Measurements from ENCODE around the gene KCTD14.

DNA sequence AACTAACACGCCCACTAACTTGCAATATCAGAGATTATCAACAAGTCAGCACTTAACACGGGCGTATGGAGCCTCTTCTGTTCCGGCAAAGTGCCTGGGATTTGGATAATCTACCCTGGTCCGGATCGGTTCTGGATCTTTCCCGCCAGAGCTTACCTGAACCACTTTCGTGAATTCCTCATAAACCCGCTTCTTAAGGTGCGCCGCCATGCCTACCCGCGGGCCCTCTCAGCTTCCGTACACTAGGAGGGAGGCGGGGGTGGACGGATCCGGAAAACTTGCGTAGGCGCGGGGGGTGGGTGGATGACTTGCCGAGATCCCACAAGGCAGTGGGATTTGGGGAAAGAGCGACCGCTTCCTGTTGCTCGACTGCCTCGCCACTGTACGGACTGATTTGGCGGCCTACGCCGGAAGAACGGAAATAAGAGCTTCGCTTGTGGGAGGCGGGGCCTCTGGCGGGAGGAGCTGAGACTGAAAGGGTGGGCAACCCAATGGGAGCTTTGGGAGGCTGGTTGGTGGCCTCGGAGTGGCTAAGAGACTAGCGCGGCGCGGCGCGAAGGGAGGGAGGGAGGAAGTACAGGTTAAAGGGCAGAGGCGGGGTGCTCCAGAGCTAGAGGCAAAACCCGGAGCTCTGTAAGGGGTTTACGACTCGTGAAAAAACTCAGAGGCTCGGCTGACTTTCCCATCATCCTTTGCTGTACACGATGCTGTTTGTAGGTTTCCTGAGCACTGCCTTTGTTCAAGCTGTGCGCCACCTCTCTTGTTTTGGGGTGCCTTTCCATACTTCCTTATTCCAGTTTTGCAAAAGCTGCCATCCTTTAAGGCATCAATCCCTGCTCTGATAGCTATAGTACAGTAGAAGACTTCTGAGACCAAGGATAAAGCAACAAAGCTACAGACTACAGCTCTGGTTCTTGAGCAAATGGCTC, 28.4 kb downstream of the KCTD14 start, which contains the start of gene INTS4:
- TF ChIP-seq, protein P1, sequence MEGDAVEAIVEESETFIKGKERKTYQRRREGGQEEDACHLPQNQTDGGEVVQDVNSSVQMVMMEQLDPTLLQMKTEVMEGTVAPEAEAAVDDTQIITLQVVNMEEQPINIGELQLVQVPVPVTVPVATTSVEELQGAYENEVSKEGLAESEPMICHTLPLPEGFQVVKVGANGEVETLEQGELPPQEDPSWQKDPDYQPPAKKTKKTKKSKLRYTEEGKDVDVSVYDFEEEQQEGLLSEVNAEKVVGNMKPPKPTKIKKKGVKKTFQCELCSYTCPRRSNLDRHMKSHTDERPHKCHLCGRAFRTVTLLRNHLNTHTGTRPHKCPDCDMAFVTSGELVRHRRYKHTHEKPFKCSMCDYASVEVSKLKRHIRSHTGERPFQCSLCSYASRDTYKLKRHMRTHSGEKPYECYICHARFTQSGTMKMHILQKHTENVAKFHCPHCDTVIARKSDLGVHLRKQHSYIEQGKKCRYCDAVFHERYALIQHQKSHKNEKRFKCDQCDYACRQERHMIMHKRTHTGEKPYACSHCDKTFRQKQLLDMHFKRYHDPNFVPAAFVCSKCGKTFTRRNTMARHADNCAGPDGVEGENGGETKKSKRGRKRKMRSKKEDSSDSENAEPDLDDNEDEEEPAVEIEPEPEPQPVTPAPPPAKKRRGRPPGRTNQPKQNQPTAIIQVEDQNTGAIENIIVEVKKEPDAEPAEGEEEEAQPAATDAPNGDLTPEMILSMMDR (IDR thresholded peaks at IDR 0.05; ENCODE audit: low read length) = peak; percentile 8; the same call in 1 of the 2 replicates
- TF ChIP-seq EZH2 (IDR thresholded peaks at IDR 0.05; ENCODE audit: borderline replicate concordance, low read length) = no peak
